A549 (cell line): ENCODE data around the gene TMCC2. TPM values are rescaled to one million over a fixed set of nuclear protein-coding genes. Genes with fewer than 3 reads are reported as not detected.
A peak's percentile ranks its signal among the peaks of the same experiment; 100 is the strongest.

ENCODE experiments used
- ATAC-seq, 2 experiments: fragments of 200-7000 bp in 1 of 2; fragments of >200 bp in 1 of 2; cut with Nextera tagmentation in 1 of 2; cut with Tn5 transposase in 1 of 2; 3 replicates each; pipeline versions ENCODE4 v1.8.0 to v1.9.1; 2018 to 2020; ENCODE audit warnings: mild to moderate bottlenecking in 1 of 2, moderate library complexity in 1 of 2
- CTCF ChIA-PET: fragments of 300-600 bp; sonication (Branson Sonifier 250); formaldehyde crosslinking; extraction: SDS; loops from one replicate; lab custom pipeline; 2021; ENCODE audit warnings: antibody characterized with exemption, inconsistent platforms; lab: Yijun Ruan, JAX
- POLR2A ChIA-PET: fragments of 350-600 bp; formaldehyde crosslinking; extraction: SDS; loops from one replicate; lab custom pipeline; 2021; ENCODE audit warnings: antibody characterized with exemption, inconsistent platforms; lab: Yijun Ruan, JAX
- DNase-seq, 2 experiments: peaks; one replicate each; pipeline versions ENCODE4 v3.0.0 to v3.0.0-alpha.2; 2011 to 2016; ENCODE audit warnings: low read depth in 1 of 2, low spot score in 1 of 2
- FAIRE-seq: peaks from 2 replicates; lab custom pipeline; 2011; peaks lifted over from hg19 to GRCh38; lab: Jason Lieb, UNC
- H3K27ac ChIP-seq, 2 experiments: fragments of >200 bp; sonication (Bioruptor Twin); formaldehyde crosslinking; 3 replicates each; pipeline ENCODE4 v1.5.1; 2016 to 2017
- H3K4me1 ChIP-seq: fragments of >200 bp; sonication (Bioruptor Twin); formaldehyde crosslinking; 3 replicates; pipeline ENCODE4 v1.6.1; 2016
- H3K4me2 ChIP-seq: fragments of >200 bp; sonication (Bioruptor Twin); formaldehyde crosslinking; 3 replicates; pipeline ENCODE4 v1.6.1; 2016
- H3K4me3 ChIP-seq: fragments of >200 bp; sonication (Bioruptor Twin); formaldehyde crosslinking; 3 replicates; pipeline ENCODE4 v1.5.1; 2016
- H3K9me3 ChIP-seq: fragments of >200 bp; sonication (Bioruptor Twin); formaldehyde crosslinking; 3 replicates; pipeline ENCODE4 v1.6.1; 2016
- CEBPB ChIP-seq, 2 experiments: fragments of >200 bp in 1 of 2; sonication (Bioruptor Twin) in 1 of 2; formaldehyde crosslinking in 1 of 2; IDR thresholded peaks; 2 replicates each; pipeline ENCODE4 v1.6.1; 2012 to 2016
- CHD4 ChIP-seq: fragments of 200-600 bp; sonication (generic); IDR thresholded peaks from 2 replicates; pipeline ENCODE4 v1.6.1; 2016; ENCODE audit warnings: antibody characterized with exemption, mild to moderate bottlenecking, borderline replicate concordance
- EHF ChIP-seq: fragments of 250-450 bp; sonication (Bioruptor Pico); IDR thresholded peaks from 2 replicates; pipeline ENCODE4 v1.5.0; 2020; ENCODE audit warnings: mild to moderate bottlenecking
- ELK1 ChIP-seq: fragments of 150-350 bp; IDR thresholded peaks from 2 replicates; pipeline ENCODE4 v1.6.1; 2014; ENCODE audit warnings: low read depth, mild to moderate bottlenecking, low read length
- EP300 ChIP-seq, 2 experiments: fragments of >200 bp; sonication (Bioruptor Twin); formaldehyde crosslinking; IDR thresholded peaks; 2 replicates in 1 of 2; 3 replicates in 1 of 2; pipeline ENCODE4 v1.6.1; 2016 to 2017
- FOXS1 ChIP-seq: fragments of 250-450 bp; sonication (Bioruptor Pico); IDR thresholded peaks from 2 replicates; pipeline ENCODE4 v1.5.0; 2020; ENCODE audit warnings: mild to moderate bottlenecking, moderate library complexity
- HDAC2 ChIP-seq: fragments of 200-600 bp; sonication (generic); IDR thresholded peaks from 2 replicates; pipeline ENCODE4 v1.6.1; 2016
- HEYL ChIP-seq: fragments of 250-450 bp; sonication (Bioruptor Pico); IDR thresholded peaks from 2 replicates; pipeline ENCODE4 v1.8.0; 2021; ENCODE audit warnings: mild to moderate bottlenecking, moderate library complexity
- HOXB13 ChIP-seq: fragments of 250-450 bp; sonication (Bioruptor Pico); IDR thresholded peaks from 2 replicates; pipeline ENCODE4 v1.5.0; 2020; ENCODE audit warnings: low read depth, mild to moderate bottlenecking, moderate library complexity
- KDM1A ChIP-seq: fragments of 200-600 bp; sonication (generic); IDR thresholded peaks from 2 replicates; pipeline ENCODE4 v1.6.1; 2016; ENCODE audit warnings: low read depth, mild to moderate bottlenecking
- KDM5A ChIP-seq: fragments of 200-600 bp; sonication (generic); IDR thresholded peaks from 2 replicates; pipeline ENCODE4 v1.6.1; 2016; ENCODE audit warnings: antibody characterized with exemption, mild to moderate bottlenecking
- MAFK ChIP-seq: fragments of 450-650 bp; IDR thresholded peaks from 2 replicates; pipeline ENCODE4 v1.6.1; 2014; ENCODE audit not compliant: partially characterized antibody
- POLR2AphosphoS2 ChIP-seq: conservative IDR thresholded peaks from 2 replicates; pipeline ENCODE4 v1.6.1; 2012; ENCODE audit warnings: low read length, improper control_type of control experiment, inconsistent platforms
- RARB ChIP-seq: fragments of 250-450 bp; sonication (Bioruptor Pico); IDR thresholded peaks from 2 replicates; pipeline ENCODE4 v1.8.0; 2021; ENCODE audit warnings: mild to moderate bottlenecking, moderate library complexity
- RNF2 ChIP-seq: fragments of 200-600 bp; sonication (generic); IDR thresholded peaks from 2 replicates; pipeline ENCODE4 v1.6.1; 2016; ENCODE audit warnings: low read depth, mild to moderate bottlenecking, antibody characterized with exemption, moderate library complexity, borderline replicate concordance
- TP53 ChIP-seq: fragments of 250-450 bp; sonication (Bioruptor Pico); IDR thresholded peaks from 2 replicates; pipeline ENCODE4 v1.5.0; 2021; ENCODE audit warnings: mild to moderate bottlenecking, moderate library complexity
- USF2 ChIP-seq: fragments of 450-650 bp; IDR thresholded peaks from 2 replicates; pipeline ENCODE4 v1.6.1; 2014; ENCODE audit warnings: antibody characterized with exemption
- ZC3H11A ChIP-seq: fragments of 450-650 bp; IDR thresholded peaks from 2 replicates; pipeline ENCODE4 v1.6.1; 2014; ENCODE audit warnings: antibody characterized with exemption, mild to moderate bottlenecking
- ZFP36 ChIP-seq: fragments of 450-650 bp; IDR thresholded peaks from 2 replicates; pipeline ENCODE4 v1.6.1; 2014; ENCODE audit warnings: borderline replicate concordance; ENCODE audit not compliant: partially characterized antibody
- ZSCAN20 ChIP-seq: fragments of 250-450 bp; sonication (Bioruptor Pico); IDR thresholded peaks from 2 replicates; pipeline ENCODE4 v1.8.0; 2022; ENCODE audit warnings: mild to moderate bottlenecking, moderate library complexity
- WGBS: methylation state at CpG from one replicate; pipeline ENCODE4 v1.1.6; 2017; ENCODE audit errors: missing lambda C conversion rate; 5-methylcytosine and 5-hydroxymethylcytosine counted together
- polyA plus RNA-seq, 4 experiments: library from polyadenylated mRNA; depleted of rRNA in 3 of 4; stranded (reverse); fragments of >200 nt; fragmentation: RNase III in 1 of 4; extraction: RNeasy Plus Mini Kit Qiagen cat#74134 plus additional on column Dnase treatment in 1 of 4; gene quantifications; 2 replicates in 3 of 4; 3 replicates in 1 of 4; pipeline ENCODE4 v1.2.3, GENCODE V29; 2011 to 2017
- TF ChIP-seq, protein P1 (sequence below): IDR thresholded peaks from 2 replicates; pipeline ENCODE4 v1.6.1; 2012
- TF ChIP-seq, protein P2 (sequence below): fragments of 250-450 bp; sonication (Bioruptor Pico); IDR thresholded peaks from 2 replicates; pipeline ENCODE4 v1.5.0; 2021; ENCODE audit warnings: mild to moderate bottlenecking, moderate library complexity, borderline replicate concordance
- TF ChIP-seq, protein P3 (sequence below): IDR thresholded peaks from 2 replicates; pipeline ENCODE4 v1.6.1; 2012; ENCODE audit warnings: low read depth, borderline replicate concordance
- TF ChIP-seq, protein P4 (sequence below): fragments of 200-600 bp; sonication (generic); IDR thresholded peaks from 2 replicates; pipeline ENCODE4 v1.6.1; 2016; ENCODE audit warnings: antibody characterized with exemption, mild to moderate bottlenecking, moderate library complexity

TMCC2 gene
- polyA plus RNA-seq, 2 of the 4 experiments (the other 2 are of a cell fraction): 1.7 to 3.2 TPM

DNA sequence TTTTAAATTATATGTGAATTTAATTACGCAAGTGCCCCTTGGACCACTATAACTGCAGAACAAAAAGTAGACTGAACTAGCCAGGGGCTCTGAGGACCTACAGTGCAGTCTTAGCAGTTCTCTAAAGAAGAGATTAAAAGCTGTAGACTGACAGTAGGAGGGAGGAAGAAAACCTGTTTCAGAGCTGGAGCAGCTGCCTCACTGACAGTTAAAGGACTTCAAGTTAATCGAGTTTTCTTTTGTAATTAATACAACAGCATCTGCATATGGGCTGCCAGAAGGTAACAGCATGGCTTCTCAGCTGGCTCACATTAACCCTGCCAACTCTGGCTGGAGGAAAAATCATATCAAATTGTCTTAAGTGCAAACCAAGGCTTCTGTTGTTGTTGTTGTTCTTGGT, 36.1 kb upstream of the TMCC2 start (continued):
- TF ChIP-seq, protein P1, sequence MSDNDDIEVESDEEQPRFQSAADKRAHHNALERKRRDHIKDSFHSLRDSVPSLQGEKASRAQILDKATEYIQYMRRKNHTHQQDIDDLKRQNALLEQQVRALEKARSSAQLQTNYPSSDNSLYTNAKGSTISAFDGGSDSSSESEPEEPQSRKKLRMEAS: no peak
- TF ChIP-seq, all 56 proteins: peak for 0

DNA sequence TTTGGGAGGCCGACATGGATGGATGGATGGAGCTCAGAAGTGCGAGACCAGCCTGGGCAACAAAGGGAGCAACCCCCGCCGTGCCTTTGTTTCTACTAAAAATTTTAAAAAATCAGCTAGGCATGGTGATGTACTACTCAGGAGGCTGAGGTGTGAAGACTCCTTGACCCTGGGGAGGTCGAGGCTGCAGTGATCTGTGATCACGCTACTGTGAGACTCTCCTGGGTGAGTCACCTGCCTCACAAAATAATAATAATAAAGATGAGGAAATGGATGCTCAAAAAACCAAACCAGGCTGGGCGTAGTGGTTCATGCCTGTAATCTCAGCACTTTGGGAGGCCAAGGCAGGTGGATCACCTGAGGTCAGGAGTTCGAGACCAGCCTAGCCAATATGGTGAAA, 35.5 kb upstream of the TMCC2 start:
- Histone ChIP-seq H3K4me2 (peak overlapping the region; percentile 57; the same call in 2 of the 3 replicates), H3K4me3 (no peak overlapping the region), H3K27ac (no peak overlapping the region), H3K4me1 (peaks cover 23% of the 10 kb centered on the region), H3K9me3 (no peaks in the 10 kb centered on the region)
- ChIA-PET POLR2A (no interaction called here), CTCF (interaction anchor here (0.9 to 1.5 kb wide), 3 partner anchors 37 to 203 kb away, joined by 3 to 5 read pairs (median 3); no protein-coding TSS in a partner anchor)
- DNase-seq (no peak), ATAC-seq (no peak), FAIRE-seq (no peak)
- WGBS: 88% methylated on average over 8 of the region's 8 CpGs
- TF ChIP-seq CEBPB (IDR thresholded peaks at IDR 0.05) (no peak), POLR2AphosphoS2 (no peak), ZC3H11A (no peak), TP53 (CRISPR knock-in tag) (no peak), HEYL (no peak), RARB (CRISPR knock-in tag) (no peak), ZSCAN20 (CRISPR knock-in tag) (no peak), KDM5A (no peak)
- TF ChIP-seq, protein P2, sequence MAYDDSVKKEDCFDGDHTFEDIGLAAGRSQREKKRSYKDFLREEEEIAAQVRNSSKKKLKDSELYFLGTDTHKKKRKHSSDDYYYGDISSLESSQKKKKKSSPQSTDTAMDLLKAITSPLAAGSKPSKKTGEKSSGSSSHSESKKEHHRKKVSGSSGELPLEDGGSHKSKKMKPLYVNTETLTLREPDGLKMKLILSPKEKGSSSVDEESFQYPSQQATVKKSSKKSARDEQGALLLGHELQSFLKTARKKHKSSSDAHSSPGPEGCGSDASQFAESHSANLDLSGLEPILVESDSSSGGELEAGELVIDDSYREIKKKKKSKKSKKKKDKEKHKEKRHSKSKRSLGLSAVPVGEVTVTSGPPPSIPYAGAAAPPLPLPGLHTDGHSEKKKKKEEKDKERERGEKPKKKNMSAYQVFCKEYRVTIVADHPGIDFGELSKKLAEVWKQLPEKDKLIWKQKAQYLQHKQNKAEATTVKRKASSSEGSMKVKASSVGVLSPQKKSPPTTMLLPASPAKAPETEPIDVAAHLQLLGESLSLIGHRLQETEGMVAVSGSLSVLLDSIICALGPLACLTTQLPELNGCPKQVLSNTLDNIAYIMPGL (CRISPR knock-in tag): no peak
- TF ChIP-seq, protein P3, sequence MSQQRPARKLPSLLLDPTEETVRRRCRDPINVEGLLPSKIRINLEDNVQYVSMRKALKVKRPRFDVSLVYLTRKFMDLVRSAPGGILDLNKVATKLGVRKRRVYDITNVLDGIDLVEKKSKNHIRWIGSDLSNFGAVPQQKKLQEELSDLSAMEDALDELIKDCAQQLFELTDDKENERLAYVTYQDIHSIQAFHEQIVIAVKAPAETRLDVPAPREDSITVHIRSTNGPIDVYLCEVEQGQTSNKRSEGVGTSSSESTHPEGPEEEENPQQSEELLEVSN: no peak

GRCh38 chr1:205199090-205199930, 28.4 kb upstream of the TMCC2 start:
- Histone ChIP-seq H3K4me2 (no peak overlapping the region), H3K27ac (no peak overlapping the region), H3K4me1 (peaks cover 3% of the 10 kb centered on the region; the same call in 2 of the 3 replicates), H3K4me3 (no peak overlapping the region), H3K9me3 (no peaks in the 10 kb centered on the region)
- ChIA-PET CTCF (interaction anchor here (0.8 to 2.5 kb wide), 9 partner anchors 11 to 231 kb away, joined by 3 to 9 read pairs (median 4); partner anchors contain the start of genes RBBP5 and TMCC2), POLR2A (no interaction called here)
- no peak for FAIRE-seq
- 81% methylated on average over 9 of the region's 9 CpGs for WGBS
- TF ChIP-seq ZFP36: no peak
- no peak for TF ChIP-seq FOXS1 (CRISPR knock-in tag)
- TF ChIP-seq USF2: no peak
- no peak for TF ChIP-seq KDM1A
- no peak for TF ChIP-seq TP53 (CRISPR knock-in tag)
- TF ChIP-seq RNF2: no peak
- TF ChIP-seq CHD4: no peak
- no peak for TF ChIP-seq EP300 (IDR thresholded peaks at IDR 0.05)
- TF ChIP-seq HDAC2: no peak
- no peak for TF ChIP-seq HOXB13 (CRISPR knock-in tag)
- TF ChIP-seq, protein P4, sequence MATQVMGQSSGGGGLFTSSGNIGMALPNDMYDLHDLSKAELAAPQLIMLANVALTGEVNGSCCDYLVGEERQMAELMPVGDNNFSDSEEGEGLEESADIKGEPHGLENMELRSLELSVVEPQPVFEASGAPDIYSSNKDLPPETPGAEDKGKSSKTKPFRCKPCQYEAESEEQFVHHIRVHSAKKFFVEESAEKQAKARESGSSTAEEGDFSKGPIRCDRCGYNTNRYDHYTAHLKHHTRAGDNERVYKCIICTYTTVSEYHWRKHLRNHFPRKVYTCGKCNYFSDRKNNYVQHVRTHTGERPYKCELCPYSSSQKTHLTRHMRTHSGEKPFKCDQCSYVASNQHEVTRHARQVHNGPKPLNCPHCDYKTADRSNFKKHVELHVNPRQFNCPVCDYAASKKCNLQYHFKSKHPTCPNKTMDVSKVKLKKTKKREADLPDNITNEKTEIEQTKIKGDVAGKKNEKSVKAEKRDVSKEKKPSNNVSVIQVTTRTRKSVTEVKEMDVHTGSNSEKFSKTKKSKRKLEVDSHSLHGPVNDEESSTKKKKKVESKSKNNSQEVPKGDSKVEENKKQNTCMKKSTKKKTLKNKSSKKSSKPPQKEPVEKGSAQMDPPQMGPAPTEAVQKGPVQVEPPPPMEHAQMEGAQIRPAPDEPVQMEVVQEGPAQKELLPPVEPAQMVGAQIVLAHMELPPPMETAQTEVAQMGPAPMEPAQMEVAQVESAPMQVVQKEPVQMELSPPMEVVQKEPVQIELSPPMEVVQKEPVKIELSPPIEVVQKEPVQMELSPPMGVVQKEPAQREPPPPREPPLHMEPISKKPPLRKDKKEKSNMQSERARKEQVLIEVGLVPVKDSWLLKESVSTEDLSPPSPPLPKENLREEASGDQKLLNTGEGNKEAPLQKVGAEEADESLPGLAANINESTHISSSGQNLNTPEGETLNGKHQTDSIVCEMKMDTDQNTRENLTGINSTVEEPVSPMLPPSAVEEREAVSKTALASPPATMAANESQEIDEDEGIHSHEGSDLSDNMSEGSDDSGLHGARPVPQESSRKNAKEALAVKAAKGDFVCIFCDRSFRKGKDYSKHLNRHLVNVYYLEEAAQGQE: no peak
- TF ChIP-seq ELK1: no peak
- TF ChIP-seq MAFK: no peak
- no peak for TF ChIP-seq KDM5A
- TF ChIP-seq EHF: no peak
- ATAC-seq: peak in 1 of 2 experiments; percentile 42; a peak in 2 of 6 replicates
- no peak for DNase-seq
